SK-N-SH (cell line): ENCODE measurements around the gene DCUN1D5. TPM values are rescaled to one million over a fixed set of nuclear protein-coding genes. Genes with fewer than 3 reads are reported as not detected.

Experiments
- CTCF ChIA-PET: fragments of 300-600, 350-600 bp; formaldehyde crosslinking; extraction: SDS; loops from one replicate; lab custom pipeline; 2021; lab: Yijun Ruan, JAX
- POLR2A ChIA-PET: fragments of 350-600 bp; sonication (Branson Sonifier 250); formaldehyde crosslinking; extraction: SDS; loops from one replicate; lab custom pipeline; 2020; ENCODE audit warnings: antibody characterized with exemption, inconsistent platforms; lab: Yijun Ruan, JAX
- DNase-seq: peaks from one replicate; pipeline ENCODE4 v3.0.0; 2012
- H2AFZ ChIP-seq: fragments of 200-600 bp; sonication (generic); 2 replicates; pipeline ENCODE4 v1.8.1; 2016; ENCODE audit warnings: antibody characterized with exemption, mild to moderate bottlenecking, low read depth
- H3F3A ChIP-seq: fragments of 200-600 bp; sonication (generic); replicated peaks from 2 replicates; pipeline ENCODE3; 2016; ENCODE audit warnings: antibody characterized with exemption, mild to moderate bottlenecking; ENCODE audit not compliant: insufficient read depth
- H3K27ac ChIP-seq, 2 experiments: fragments of 200-500 bp in 1 of 2; fragments of 200-600 bp in 1 of 2; sonication (Bioruptor generic) in 1 of 2; sonication (generic), shearing (Covaris generic) in 1 of 2; 2 replicates each; pipeline versions ENCODE4 v1.5.1 to v1.6.1; 2014 to 2016; ENCODE audit warnings: low read depth in 2 of 2, inconsistent platforms in 1 of 2, low read length in 1 of 2, mild to moderate bottlenecking in 1 of 2, mixed read lengths in 1 of 2
- H3K27me3 ChIP-seq: fragments of 200-600 bp; sonication (generic), shearing (Covaris generic); 2 replicates; pipeline ENCODE4 v1.6.1; 2016; ENCODE audit warnings: mixed run types; ENCODE audit not compliant: insufficient read depth
- H3K36me3 ChIP-seq, 2 experiments: fragments of 200-500 bp in 1 of 2; fragments of 200-600 bp in 1 of 2; sonication (Bioruptor generic) in 1 of 2; sonication (generic) in 1 of 2; replicated peaks in 1 of 2; 2 replicates each; pipeline versions ENCODE3 to v1.5.1; 2014 to 2016; ENCODE audit warnings: low read length in 1 of 2, mild to moderate bottlenecking in 1 of 2; ENCODE audit not compliant: insufficient read depth in 2 of 2, control insufficient read depth in 1 of 2
- H3K4me1 ChIP-seq, 2 experiments: fragments of 200-500 bp in 1 of 2; fragments of 200-600 bp in 1 of 2; sonication (Bioruptor generic) in 1 of 2; sonication (generic), shearing (Covaris generic) in 1 of 2; 2 replicates each; pipeline versions ENCODE4 v1.5.1 to v1.6.1; 2014 to 2016; ENCODE audit warnings: low read depth in 1 of 2, low read length in 1 of 2, mixed run types in 1 of 2; ENCODE audit not compliant: insufficient read depth in 2 of 2, control insufficient read depth in 1 of 2
- H3K4me2 ChIP-seq: fragments of 200-600 bp; sonication (generic), shearing (Covaris generic); 2 replicates; pipeline ENCODE4 v1.6.1; 2017; ENCODE audit warnings: mixed run types
- H3K4me3 ChIP-seq, 2 experiments: fragments of 200-500 bp in 1 of 2; fragments of 200-600 bp in 1 of 2; sonication (Bioruptor generic) in 1 of 2; sonication (generic), shearing (Covaris generic) in 1 of 2; 2 replicates each; pipeline versions ENCODE4 v1.5.1 to v1.8.1; 2014 to 2016; ENCODE audit warnings: low read depth in 2 of 2, inconsistent platforms in 1 of 2, low read length in 1 of 2, mild to moderate bottlenecking in 1 of 2, mixed read lengths in 1 of 2, moderate library complexity in 1 of 2
- H3K79me2 ChIP-seq: fragments of 200-600 bp; sonication (generic); 2 replicates; pipeline ENCODE4 v1.8.1; 2017; ENCODE audit warnings: mild to moderate bottlenecking; ENCODE audit not compliant: insufficient read depth
- H3K9ac ChIP-seq: fragments of 200-600 bp; sonication (generic); 2 replicates; pipeline ENCODE4 v1.6.1; 2017; ENCODE audit warnings: mixed run types
- H3K9me2 ChIP-seq: fragments of 200-600 bp; sonication (generic); 2 replicates; pipeline ENCODE4 v1.6.1; 2017; ENCODE audit warnings: mixed run types
- H3K9me3 ChIP-seq: fragments of 200-600 bp; sonication (generic); 2 replicates; pipeline ENCODE4 v1.6.1; 2017; ENCODE audit warnings: mixed run types, mild to moderate bottlenecking, moderate library complexity
- H4K20me1 ChIP-seq: fragments of 200-600 bp; sonication (generic); 2 replicates; pipeline ENCODE4 v1.6.1; 2017; ENCODE audit warnings: mild to moderate bottlenecking, mixed run types; ENCODE audit not compliant: insufficient read depth
- CHD2 ChIP-seq: fragments of 150-350 bp; IDR thresholded peaks from 2 replicates; pipeline ENCODE4 v1.6.1; 2018; ENCODE audit warnings: low read length; ENCODE audit not compliant: partially characterized antibody
- EZH2phosphoT487 ChIP-seq: fragments of 200-600 bp; sonication (generic); IDR thresholded peaks from 2 replicates; pipeline ENCODE4 v1.6.1; 2017; ENCODE audit warnings: low read depth, mixed run types, mild to moderate bottlenecking, antibody characterized with exemption, moderate library complexity, borderline replicate concordance
- FOXJ3 ChIP-seq: sonication (generic); formaldehyde crosslinking; IDR thresholded peaks from 2 replicates; pipeline ENCODE4 v1.5.1; 2020; ENCODE audit warnings: mild to moderate bottlenecking, missing genetic modification reagents
- GABPA ChIP-seq: IDR thresholded peaks from 2 replicates; pipeline ENCODE4 v1.4.0; 2012; ENCODE audit warnings: low read depth, mild to moderate bottlenecking
- MEF2A ChIP-seq: IDR thresholded peaks from 2 replicates; pipeline ENCODE4 v1.4.0; 2012; ENCODE audit warnings: low read depth, borderline replicate concordance
- MXI1 ChIP-seq: IDR thresholded peaks from 2 replicates; pipeline ENCODE4 v1.6.1; 2012; ENCODE audit warnings: mild to moderate bottlenecking, low read depth, low read length, improper control_type of control experiment
- NFIC ChIP-seq: IDR thresholded peaks from 2 replicates; pipeline ENCODE4 v1.4.0; 2012; ENCODE audit warnings: borderline replicate concordance
- POLR2AphosphoS5 ChIP-seq: IDR thresholded peaks from 2 replicates; pipeline ENCODE4 v1.6.1; 2012; ENCODE audit warnings: low read depth, low read length
- RAD21 ChIP-seq: IDR thresholded peaks from 2 replicates; pipeline ENCODE4 v1.6.1; 2012; ENCODE audit warnings: mild to moderate bottlenecking, low read length
- RCOR1 ChIP-seq: fragments of 150-350 bp; IDR thresholded peaks from 2 replicates; pipeline ENCODE4 v1.6.1; 2017; ENCODE audit warnings: antibody characterized with exemption, low read length
- RFX5 ChIP-seq: IDR thresholded peaks from 2 replicates; pipeline ENCODE4 v1.6.1; 2012; ENCODE audit warnings: mild to moderate bottlenecking, improper control_type of control experiment, low read length
- SIN3A ChIP-seq: IDR thresholded peaks from 2 replicates; pipeline ENCODE4 v1.6.1; 2012; ENCODE audit warnings: low read depth, mild to moderate bottlenecking, low read length, moderate library complexity, borderline replicate concordance
- TCF12 ChIP-seq: IDR thresholded peaks from 2 replicates; pipeline ENCODE4 v1.4.0; 2012
- YY1 ChIP-seq: IDR thresholded peaks from 2 replicates; pipeline ENCODE4 v1.4.0; 2012; ENCODE audit warnings: low read depth, mild to moderate bottlenecking
- WGBS: methylation state at CpG from one replicate; pipeline ENCODE4 v1.1.6; 2017; ENCODE audit warnings: low lambda C conversion rate; 5-methylcytosine and 5-hydroxymethylcytosine counted together
- polyA plus RNA-seq, 3 experiments: library from polyadenylated mRNA; depleted of rRNA; stranded (reverse); fragments of >200 nt; gene quantifications; 2 replicates each; pipeline ENCODE4 v1.2.3, GENCODE V29; 2012
- TF ChIP-seq, protein P1 (sequence below): fragments of 150-350 bp; IDR thresholded peaks from 2 replicates; pipeline ENCODE4 v1.6.1; 2016; ENCODE audit warnings: mild to moderate bottlenecking, low read depth, low read length
- TF ChIP-seq, protein P2 (sequence below): IDR thresholded peaks from 2 replicates; pipeline ENCODE4 v1.4.0; 2012; ENCODE audit warnings: low read depth, borderline replicate concordance
- TF ChIP-seq, protein P3 (sequence below): fragments of 150-350 bp; IDR thresholded peaks from 2 replicates; pipeline ENCODE4 v1.6.1; 2017; ENCODE audit warnings: antibody characterized with exemption, low read length, low read depth, borderline replicate concordance
- TF ChIP-seq, protein P4 (sequence below): IDR thresholded peaks from 2 replicates; pipeline ENCODE4 v1.4.0; 2012; ENCODE audit warnings: low read depth, borderline replicate concordance

Gene DCUN1D5
- polyA plus RNA-seq, 1 of the 3 experiments (the other 2 are of a cell fraction): 33.1 TPM

DNA sequence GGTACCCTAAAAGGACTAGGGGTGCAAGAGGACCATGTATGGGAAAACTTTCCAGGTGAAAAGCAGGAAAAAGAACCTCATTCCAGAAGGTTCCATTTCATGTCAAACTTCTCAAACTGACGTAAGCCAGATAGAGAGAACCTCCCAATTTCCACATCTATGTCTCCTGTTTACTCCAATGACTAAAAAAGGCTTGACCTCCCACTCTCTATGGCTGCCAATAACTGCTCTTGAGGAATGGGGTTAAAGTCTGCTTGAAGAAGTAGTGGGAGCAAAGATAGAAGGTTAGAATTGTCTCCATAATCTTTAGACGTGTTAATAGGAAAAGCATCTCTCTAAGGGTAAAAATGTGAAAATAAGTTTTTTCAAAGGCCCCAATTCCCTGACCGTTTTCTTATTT, 38.0 kb downstream of the DCUN1D5 start:
- Histone ChIP-seq H2AFZ (no peak overlapping the region), H3K4me2 (no peak overlapping the region), H3F3A (peaks cover 43% of the 10 kb centered on the region), H3K36me3 (peaks cover 19 to 46% of the 10 kb centered on the region in 2 experiments), H3K79me2 (no peaks in the 10 kb centered on the region), H4K20me1 (no peaks in the 10 kb centered on the region), H3K27ac (no peak overlapping the region; a peak in 1 of 4 replicates), H3K9ac (no peak overlapping the region), H3K9me3 (no peaks in the 10 kb centered on the region), H3K27me3 (no peaks in the 10 kb centered on the region), H3K9me2 (no peaks in the 10 kb centered on the region), H3K4me3 (no peak overlapping the region), H3K4me1 (peaks cover 0 to 5% of the 10 kb centered on the region in 2 experiments; a peak in 1 of 4 replicates)
- CTCF ChIA-PET: interaction anchor here (0.7 to 1.3 kb wide), 5 partner anchors 10 to 1976 kb away, joined by 3 to 13 read pairs (median 4); no protein-coding TSS in a partner anchor
- POLR2A ChIA-PET: no interaction called here
- 90% methylated on average over 3 of the region's 3 CpGs for WGBS
- DNase-seq: no peak
- no peak for TF ChIP-seq CHD2
- no peak for TF ChIP-seq MEF2A
- TF ChIP-seq EZH2phosphoT487: no peak
- no peak for TF ChIP-seq GABPA
- TF ChIP-seq TCF12: no peak
- TF ChIP-seq, protein P1, sequence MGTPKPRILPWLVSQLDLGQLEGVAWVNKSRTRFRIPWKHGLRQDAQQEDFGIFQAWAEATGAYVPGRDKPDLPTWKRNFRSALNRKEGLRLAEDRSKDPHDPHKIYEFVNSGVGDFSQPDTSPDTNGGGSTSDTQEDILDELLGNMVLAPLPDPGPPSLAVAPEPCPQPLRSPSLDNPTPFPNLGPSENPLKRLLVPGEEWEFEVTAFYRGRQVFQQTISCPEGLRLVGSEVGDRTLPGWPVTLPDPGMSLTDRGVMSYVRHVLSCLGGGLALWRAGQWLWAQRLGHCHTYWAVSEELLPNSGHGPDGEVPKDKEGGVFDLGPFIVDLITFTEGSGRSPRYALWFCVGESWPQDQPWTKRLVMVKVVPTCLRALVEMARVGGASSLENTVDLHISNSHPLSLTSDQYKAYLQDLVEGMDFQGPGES: no peak
- no peak for TF ChIP-seq RCOR1
- no peak for TF ChIP-seq NFIC
- TF ChIP-seq, protein P2, sequence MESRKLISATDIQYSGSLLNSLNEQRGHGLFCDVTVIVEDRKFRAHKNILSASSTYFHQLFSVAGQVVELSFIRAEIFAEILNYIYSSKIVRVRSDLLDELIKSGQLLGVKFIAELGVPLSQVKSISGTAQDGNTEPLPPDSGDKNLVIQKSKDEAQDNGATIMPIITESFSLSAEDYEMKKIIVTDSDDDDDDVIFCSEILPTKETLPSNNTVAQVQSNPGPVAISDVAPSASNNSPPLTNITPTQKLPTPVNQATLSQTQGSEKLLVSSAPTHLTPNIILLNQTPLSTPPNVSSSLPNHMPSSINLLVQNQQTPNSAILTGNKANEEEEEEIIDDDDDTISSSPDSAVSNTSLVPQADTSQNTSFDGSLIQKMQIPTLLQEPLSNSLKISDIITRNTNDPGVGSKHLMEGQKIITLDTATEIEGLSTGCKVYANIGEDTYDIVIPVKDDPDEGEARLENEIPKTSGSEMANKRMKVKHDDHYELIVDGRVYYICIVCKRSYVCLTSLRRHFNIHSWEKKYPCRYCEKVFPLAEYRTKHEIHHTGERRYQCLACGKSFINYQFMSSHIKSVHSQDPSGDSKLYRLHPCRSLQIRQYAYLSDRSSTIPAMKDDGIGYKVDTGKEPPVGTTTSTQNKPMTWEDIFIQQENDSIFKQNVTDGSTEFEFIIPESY: no peak
- TF ChIP-seq RFX5: no peak
- no peak for TF ChIP-seq RAD21
- TF ChIP-seq, protein P3, sequence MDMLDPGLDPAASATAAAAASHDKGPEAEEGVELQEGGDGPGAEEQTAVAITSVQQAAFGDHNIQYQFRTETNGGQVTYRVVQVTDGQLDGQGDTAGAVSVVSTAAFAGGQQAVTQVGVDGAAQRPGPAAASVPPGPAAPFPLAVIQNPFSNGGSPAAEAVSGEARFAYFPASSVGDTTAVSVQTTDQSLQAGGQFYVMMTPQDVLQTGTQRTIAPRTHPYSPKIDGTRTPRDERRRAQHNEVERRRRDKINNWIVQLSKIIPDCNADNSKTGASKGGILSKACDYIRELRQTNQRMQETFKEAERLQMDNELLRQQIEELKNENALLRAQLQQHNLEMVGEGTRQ: no peak

DNA sequence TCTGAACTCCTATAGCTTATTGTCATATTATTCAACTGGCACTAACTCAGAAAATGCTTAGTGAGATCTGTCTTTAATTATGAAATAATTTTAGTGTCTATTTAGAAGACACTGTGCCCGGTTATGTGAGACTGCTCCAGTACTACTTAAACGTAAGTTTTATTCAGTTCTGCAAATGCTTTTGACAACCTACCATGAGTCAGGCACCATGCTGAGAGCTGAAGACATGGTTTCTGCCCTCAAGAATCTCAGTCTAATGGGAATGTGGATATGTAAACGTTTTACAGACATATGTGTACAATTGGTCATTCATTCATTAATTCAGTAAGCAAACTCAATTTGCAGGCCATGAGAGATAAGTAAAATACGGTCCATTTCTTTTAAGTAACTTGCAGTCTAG, 40.0 kb downstream of the DCUN1D5 start:
- peaks cover 10 to 30% of the 10 kb centered on the region in 2 experiments for H3K36me3 ChIP-seq
- WGBS: 68% methylated on average over 4 of the region's 4 CpGs
- no peak overlapping the region for H3K27ac ChIP-seq
- H3K9me3 ChIP-seq: no peaks in the 10 kb centered on the region
- no peak overlapping the region for H3K4me2 ChIP-seq
- no peak overlapping the region for H3K4me3 ChIP-seq
- H3K9me2 ChIP-seq: no peaks in the 10 kb centered on the region
- ChIA-PET CTCF (interaction anchor here (2.5 to 3.3 kb wide), 2 partner anchors 16 to 57 kb away, joined by 7 to 15 read pairs; partner anchors contain the start of gene DYNC2H1), POLR2A (no interaction called here)
- H4K20me1 ChIP-seq: no peaks in the 10 kb centered on the region
- H3K4me1 ChIP-seq: peaks cover 0 to 5% of the 10 kb centered on the region in 2 experiments; a peak in 1 of 4 replicates
- H3K27me3 ChIP-seq: no peaks in the 10 kb centered on the region
- DNase-seq: no peak
- TF ChIP-seq YY1 (no peak), MXI1 (no peak), POLR2AphosphoS5 (no peak), FOXJ3 (CRISPR knock-in tag) (no peak), RAD21 (no peak), SIN3A (no peak), EZH2phosphoT487 (no peak)
- TF ChIP-seq, protein P4, sequence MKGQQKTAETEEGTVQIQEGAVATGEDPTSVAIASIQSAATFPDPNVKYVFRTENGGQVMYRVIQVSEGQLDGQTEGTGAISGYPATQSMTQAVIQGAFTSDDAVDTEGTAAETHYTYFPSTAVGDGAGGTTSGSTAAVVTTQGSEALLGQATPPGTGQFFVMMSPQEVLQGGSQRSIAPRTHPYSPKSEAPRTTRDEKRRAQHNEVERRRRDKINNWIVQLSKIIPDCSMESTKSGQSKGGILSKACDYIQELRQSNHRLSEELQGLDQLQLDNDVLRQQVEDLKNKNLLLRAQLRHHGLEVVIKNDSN: no peak
- H3K9ac ChIP-seq: no peak overlapping the region
- H3K79me2 ChIP-seq: no peaks in the 10 kb centered on the region
- H2AFZ ChIP-seq: no peak overlapping the region
- peaks cover 33% of the 10 kb centered on the region for H3F3A ChIP-seq
